ENCODE measurements around the gene ACSS3. TPM values are rescaled to one million over a fixed set of nuclear protein-coding genes. Genes with fewer than 3 reads are reported as not detected.

Gene ACSS3
- polyA plus RNA-seq, 1 experiment: 3.0 TPM

GRCh38 chr12:81080431-81080983, 2.6 kb downstream of the ACSS3 start:
- Histone ChIP-seq H3K9me3 (ENCODE audit: control insufficient read depth, insufficient read depth, low read length) (no peaks in the 10 kb centered on the region), H3K27ac (ENCODE audit: low read depth, low read length) (no peak overlapping the region), H3K27me3 (ENCODE audit: control insufficient read depth, insufficient read depth, low read length) (peaks cover 3% of the 10 kb centered on the region), H3K4me3 (ENCODE audit: low read depth, low read length) (no peak overlapping the region)
- ChIA-PET POLR2A (no interaction called here), CTCF (interaction anchor here (0.6 kb wide), 1 partner anchor 83 kb away, joined by 3 read pairs; no protein-coding TSS in a partner anchor)
- TF ChIP-seq CTCF (IDR thresholded peaks at IDR 0.05; ENCODE audit: low read depth, low read length): no peak
- DNase-seq (ENCODE audit: low read depth, low spot score): no peak

GRCh38 chr12:81081726-81082125, 3.8 kb downstream of the ACSS3 start:
- CTCF ChIA-PET: no interaction called here
- Histone ChIP-seq H3K9me3 (ENCODE audit: control insufficient read depth, insufficient read depth, low read length) (no peaks in the 10 kb centered on the region), H3K4me3 (ENCODE audit: low read depth, low read length) (no peak overlapping the region), H3K27ac (ENCODE audit: low read depth, low read length) (no peak overlapping the region), H3K27me3 (ENCODE audit: control insufficient read depth, insufficient read depth, low read length) (peaks cover 3% of the 10 kb centered on the region)
- POLR2A ChIA-PET: no interaction called here
- no peak for TF ChIP-seq CTCF (IDR thresholded peaks at IDR 0.05; ENCODE audit: low read depth, low read length)
- DNase-seq (ENCODE audit: low read depth, low spot score): no peak

GRCh38 chr12:81083018-81083417, 5.1 kb downstream of the ACSS3 start:
- DNase-seq (ENCODE audit: low read depth, low spot score): no peak
- ChIA-PET CTCF (no interaction called here), POLR2A (no interaction called here)
- no peak for TF ChIP-seq CTCF (IDR thresholded peaks at IDR 0.05; ENCODE audit: low read depth, low read length)
- no peak overlapping the region for H3K4me3 ChIP-seq (ENCODE audit: low read depth, low read length)
- no peaks in the 10 kb centered on the region for H3K9me3 ChIP-seq (ENCODE audit: control insufficient read depth, insufficient read depth, low read length)
- no peak overlapping the region for H3K27ac ChIP-seq (ENCODE audit: low read depth, low read length)
- H3K27me3 ChIP-seq (ENCODE audit: control insufficient read depth, insufficient read depth, low read length): no peaks in the 10 kb centered on the region

GRCh38 chr12:81083906-81084513, 6.1 kb downstream of the ACSS3 start:
- no peak for DNase-seq (ENCODE audit: low read depth, low spot score)
- Histone ChIP-seq H3K27me3 (ENCODE audit: control insufficient read depth, insufficient read depth, low read length) (no peaks in the 10 kb centered on the region), H3K27ac (ENCODE audit: low read depth, low read length) (no peak overlapping the region), H3K9me3 (ENCODE audit: control insufficient read depth, insufficient read depth, low read length) (no peaks in the 10 kb centered on the region), H3K4me3 (ENCODE audit: low read depth, low read length) (no peak overlapping the region)
- POLR2A ChIA-PET: no interaction called here
- TF ChIP-seq CTCF (IDR thresholded peaks at IDR 0.05; ENCODE audit: low read depth, low read length): no peak
- CTCF ChIA-PET: no interaction called here

- Histone ChIP-seq H3K9me3 (ENCODE audit: control insufficient read depth, insufficient read depth, low read length) (no peaks in the 10 kb centered on the region), H3K4me3 (ENCODE audit: low read depth, low read length) (no peak overlapping the region), H3K27ac (ENCODE audit: low read depth, low read length) (no peak overlapping the region), H3K27me3 (ENCODE audit: control insufficient read depth, insufficient read depth, low read length) (no peaks in the 10 kb centered on the region)
- POLR2A ChIA-PET: no interaction called here
- CTCF ChIA-PET: no interaction called here
- DNase-seq (ENCODE audit: low read depth, low spot score): no peak
- no peak for TF ChIP-seq CTCF (IDR thresholded peaks at IDR 0.05; ENCODE audit: low read depth, low read length)
Measured at GRCh38 chr12:81084811-81085350, 7.0 kb downstream of the ACSS3 start.
